GM21717 (cell line): ENCODE data around the gene PICALM.

Experiments used
- ATAC-seq: cut with Tn5 transposase; IDR thresholded peaks from one replicate; pipeline ENCODE4 v1.9.1; 2021; ENCODE audit warnings: mild to moderate bottlenecking, moderate library complexity; ENCODE audit not compliant: unreplicated experiment

The PICALM gene

DNA sequence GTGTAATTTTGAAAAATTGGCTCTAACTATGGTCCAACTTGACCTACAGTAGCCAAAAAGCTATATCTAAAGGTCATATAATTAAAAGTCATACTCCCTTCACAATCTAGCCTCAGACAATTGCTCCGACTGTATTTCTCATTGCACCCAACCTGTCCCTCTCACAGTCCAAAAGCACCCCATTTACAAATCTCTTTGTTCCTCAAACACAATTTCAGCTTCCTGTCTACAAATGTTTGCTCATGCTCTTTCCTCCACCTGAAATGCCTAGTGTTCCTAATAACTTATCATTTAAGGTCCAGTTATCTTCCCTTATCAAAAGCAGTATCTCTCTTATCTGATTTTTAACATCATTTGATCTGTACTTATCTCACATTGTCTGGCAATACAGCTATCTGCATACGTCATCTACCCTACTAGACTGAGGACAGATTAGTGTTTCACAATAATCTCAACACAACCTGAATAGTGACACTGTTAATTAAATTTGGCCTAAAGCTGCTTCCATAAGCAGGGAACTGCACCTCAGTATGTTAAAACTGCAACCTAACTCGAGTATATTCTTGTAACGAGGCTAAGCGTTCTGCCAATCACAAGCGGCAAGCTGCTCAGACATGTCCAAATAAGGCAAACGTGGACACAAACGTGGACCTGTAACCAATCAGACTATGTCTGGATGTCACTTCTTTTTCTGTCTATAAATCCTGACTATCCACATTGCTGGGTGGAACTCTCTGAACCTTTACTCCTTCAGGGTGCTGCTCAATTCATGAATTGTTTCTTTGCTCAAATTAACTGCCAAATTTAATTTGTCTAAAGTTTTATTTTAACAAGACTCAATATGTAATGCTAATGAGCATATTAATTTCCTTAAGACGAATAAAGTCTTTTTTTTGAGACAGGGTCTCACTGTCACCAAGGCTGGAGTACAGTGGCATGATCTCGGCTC, 15.9 kb downstream of the PICALM start:
- no peak for ATAC-seq

DNA sequence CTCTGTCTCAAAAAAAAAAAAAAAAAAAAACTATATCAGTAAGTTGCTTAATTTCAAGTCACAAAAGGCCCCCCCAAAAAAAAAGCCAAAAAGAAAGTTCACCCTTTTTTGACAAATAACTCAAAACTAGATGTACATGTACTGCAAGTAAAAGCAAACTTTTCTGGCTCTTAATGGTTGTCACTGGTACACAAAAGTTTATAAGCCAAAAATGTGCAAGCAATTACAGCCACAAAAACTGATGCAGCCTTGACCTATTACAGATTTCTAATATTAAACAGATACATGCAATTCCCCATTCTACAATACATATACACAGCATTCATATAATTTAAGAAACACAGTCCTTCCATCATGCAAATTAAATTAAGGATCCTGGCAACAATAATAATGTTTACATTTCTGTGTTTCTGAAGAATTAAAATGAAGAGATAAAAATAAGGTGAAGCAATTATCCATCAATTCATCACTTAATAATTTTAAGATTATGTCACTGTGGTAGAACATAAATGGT, 18.6 kb downstream of the PICALM start:
- no peak for ATAC-seq

DNA sequence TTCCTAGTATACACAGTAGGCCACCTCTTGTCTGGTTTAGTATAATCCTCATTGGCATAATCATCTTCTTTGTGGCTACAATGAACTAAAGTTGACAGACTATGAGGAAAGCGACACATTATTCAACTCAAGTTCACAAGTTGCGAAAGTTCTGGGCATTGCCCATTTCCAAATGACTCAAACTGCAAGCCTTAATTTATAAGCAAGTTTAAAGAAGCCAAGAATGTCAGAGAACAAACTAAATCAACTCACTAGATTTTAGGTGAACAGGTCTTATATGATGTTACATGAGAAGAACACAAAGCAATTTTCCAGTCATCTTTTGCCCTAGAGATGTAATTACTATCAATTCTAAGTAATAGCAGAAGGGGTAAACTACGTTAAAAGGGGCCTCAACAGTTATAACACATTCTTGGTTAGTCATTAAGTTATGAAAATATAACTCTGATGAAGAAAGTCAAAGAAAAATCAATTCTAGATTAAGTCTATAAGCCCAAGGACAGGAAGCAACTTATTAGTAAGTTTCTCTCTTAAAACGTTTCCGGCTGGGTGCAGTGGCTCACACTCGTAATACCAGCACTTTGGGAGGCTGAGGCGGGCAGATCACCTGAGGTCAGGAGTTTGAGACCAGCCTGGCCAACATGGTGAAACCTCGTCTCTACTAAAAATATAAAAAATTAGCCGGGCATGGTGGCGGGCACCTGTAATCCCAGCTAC, 21.5 kb downstream of the PICALM start:
- ATAC-seq: no peak

DNA sequence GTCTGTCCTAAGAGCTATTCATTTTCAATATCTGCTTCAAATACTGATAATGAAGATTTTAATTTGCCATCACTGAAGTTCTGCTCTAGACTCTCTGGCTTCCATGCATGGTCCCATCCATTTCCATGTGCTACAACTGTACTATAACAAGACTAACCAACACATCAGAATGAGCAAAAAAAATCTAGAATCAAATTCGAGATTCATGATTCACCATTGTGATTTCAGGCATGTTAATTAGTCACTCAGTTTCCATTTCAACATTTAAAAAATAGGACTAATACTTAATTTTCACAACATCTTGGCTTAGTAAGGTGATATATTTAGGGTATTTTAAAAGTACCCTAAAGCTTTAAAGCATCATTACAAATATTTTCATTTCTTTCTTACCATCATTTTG, 22.8 kb downstream of the PICALM start:
- no peak for ATAC-seq

DNA sequence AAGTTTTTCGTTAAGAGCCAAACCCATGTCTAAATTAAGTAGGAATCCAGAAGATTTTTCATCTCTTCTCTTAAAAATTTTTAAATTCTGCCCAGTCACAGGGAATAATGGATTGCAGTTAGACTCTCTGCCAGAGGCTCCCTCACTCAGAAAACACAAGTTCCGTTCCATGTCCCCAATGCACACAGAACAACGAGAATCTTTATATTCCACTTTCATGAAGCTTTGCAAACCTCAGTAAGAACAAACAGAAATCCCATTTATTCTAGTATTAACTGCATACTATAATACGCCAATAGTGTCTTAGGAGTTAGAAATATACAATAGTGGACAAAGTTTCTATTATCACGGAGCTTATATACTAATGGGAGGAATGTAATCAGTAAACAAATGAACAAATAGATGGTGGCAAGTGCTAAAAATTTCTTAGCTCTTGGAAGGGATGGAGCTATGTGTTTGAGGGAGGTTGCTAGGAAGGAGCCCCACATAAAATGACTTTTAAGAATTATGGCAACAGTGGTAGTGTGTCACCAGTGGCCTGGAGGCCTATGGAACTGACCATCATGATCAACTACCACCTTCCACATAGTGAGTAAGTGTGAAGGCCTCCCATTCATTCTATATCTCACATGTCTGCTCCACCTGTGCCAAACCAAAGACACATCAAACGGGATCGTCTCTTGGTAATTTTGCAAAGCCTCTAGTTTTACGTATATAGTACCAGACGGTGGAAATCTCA, 24.9 kb downstream of the PICALM start:
- no peak for ATAC-seq

DNA sequence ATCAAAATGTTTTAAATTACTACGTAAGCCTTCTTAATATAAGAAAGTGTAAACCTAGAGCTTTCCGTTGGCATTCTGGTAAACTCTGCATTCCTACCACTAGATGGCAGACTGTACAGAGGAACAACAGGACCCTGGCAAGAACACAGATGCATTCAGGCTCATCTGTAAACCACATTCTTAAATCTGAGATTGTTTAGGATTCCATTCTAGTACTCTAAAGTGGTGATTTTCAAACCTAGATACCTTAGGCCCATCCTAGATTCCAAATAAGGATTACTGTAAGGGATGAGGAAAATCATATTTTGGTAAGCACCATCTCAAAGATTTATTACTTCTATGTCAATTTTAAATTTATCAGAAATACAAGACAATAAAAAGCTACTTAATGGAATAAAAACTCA, 26.9 kb downstream of the PICALM start:
- peak; percentile 69 for ATAC-seq

DNA sequence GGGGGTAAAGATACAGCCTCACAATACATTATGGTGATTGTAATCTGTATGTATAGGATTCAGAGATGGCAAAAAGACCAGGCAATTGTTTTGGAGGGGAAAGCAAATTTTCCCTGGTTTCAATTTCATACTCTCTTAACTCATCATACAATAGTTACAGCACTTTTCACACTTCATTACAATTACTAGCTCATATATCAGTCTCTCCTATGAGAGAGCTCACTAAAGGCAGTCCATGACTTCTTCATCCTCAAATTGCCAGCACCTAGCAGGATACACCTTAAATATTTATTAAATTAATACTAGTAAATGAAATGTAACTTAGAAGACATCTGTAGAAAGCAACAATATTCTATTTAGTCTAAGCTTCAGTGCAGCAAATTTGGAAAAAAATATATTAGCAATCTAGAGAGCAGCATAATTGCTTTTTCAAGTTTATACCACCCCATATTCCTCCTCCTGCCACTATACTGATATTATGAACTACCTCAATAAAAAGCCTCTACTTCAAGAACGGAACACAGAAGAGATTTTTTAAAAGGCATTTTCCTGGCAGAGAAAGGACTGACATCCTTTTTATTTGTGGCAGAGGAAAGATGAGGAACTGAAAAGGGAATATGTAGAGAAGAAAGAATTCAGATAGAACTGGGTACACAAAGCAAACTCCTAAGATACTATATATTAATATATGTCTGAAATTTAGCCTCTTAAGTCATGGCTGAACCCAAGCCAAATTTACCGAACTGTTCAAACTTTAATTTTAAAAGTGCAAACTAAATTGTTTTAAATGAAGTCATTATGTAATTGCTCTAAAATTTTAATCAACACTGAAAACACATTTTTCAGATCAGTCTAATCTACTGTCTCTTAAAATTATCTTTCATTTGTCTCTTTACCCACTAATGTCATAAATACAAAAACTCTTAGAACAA, 27.7 kb downstream of the PICALM start:
- ATAC-seq: no peak

DNA sequence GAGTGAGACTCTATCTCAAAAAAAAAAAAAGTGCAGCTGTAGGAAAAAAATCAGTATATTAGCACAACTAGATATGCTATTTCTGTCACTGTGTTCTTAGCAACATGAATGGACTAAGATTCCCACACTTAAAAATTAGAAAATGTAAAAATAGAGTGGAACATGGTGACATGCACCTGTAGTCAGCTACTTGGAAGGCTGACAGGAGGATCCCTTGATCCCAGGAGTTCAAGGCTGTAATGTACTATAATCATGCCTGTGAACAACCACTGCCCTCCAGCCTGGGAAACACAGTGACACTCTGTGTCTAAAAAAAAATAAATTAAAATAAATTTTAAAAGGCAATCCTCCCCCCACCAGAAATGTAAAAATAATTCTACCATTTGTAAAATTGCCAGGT, 29.8 kb downstream of the PICALM start:
- no peak for ATAC-seq

DNA sequence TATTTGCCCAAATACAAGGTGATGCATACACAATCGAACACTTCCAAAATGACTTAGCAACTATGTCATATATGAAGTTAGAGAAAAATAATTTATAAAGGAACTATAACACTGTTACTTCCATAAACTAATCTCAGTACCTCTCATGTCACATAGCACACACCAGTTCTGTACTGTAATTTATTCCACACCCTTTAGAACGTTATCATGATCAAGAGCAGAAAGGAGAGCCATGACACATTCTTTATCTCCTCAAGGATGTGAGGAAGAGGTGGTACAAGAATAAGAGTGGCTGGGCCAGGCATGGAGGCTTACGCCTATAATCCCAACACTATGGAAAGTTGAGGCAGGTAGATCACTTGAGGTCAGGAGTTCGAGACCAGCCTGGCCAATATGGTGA, 31.1 kb downstream of the PICALM start:
- no peak for ATAC-seq

DNA sequence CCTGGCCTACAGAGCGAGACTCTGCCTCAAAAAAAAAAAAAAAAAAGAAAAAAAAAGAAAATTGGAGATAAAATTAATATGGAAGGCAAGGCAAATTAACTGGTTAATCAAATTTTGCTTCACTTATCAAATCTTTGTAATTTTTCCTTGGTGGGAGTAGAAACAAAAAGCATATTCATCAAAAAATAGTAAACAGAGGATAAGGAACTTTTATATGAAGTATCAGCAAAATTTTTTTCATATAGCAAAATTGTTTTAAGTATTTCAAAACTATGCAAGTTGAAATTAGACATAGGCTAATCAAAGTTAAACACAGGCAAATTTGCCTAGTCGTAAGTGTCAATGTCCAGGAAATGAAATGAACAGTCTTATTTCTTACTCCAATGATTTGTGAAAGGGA, 33.0 kb downstream of the PICALM start:
- no peak for ATAC-seq

DNA sequence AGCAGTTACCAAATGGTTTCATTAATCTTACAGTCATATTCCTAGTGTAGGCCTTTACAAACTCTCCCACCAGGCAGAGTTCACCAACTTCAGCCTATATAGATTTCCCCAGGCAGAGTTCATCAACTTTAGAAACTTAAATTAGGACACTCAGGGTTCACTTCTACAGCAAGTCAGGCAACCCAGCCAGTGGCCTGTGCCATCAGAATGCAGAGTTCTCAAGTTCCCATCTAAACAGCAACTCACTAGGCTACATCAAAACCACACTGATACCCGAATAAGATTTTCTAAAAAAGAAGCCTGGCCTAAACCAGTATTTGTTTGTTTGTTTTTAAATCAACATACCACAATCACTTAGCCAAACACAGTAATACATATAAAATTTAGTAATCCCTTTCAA, 33.7 kb downstream of the PICALM start:
- ATAC-seq: no peak

DNA sequence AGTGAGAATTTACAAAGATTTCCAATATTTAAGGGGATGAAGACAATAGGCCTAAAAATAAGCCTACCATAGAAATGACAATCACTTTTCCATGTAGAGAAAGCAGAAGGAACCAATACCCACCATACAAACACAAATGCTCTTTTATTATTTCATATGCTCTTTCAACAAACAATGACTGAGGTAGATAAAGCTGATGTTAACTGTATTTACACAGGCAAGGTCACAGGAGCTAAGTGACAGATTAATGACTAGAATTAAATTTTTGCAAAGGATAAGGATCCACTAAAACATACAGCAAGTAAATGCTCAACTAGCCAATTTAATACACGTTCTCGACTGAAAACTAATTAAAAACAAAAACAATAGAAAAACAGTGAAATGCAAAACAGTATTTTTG, 34.2 kb downstream of the PICALM start:
- ATAC-seq: no peak

DNA sequence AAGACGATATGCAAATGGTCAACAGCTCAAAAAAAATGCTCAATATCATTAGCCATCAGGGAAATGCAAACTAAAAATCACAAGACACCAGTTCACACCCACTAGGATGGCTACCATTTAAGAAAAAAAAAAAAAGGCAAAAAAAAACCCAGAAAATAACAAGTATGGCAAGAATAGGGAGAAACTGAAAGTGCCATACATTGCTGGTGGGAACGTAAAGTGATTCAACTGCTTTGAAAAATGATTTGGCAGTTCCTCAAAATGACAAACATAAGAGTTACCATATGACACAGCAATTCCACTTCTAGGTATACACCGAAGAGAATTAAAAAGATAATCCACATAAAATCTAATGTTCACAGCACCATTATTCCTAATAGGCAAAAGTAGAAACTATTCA, 47.5 kb downstream of the PICALM start:
- peak; percentile 60 for ATAC-seq

DNA sequence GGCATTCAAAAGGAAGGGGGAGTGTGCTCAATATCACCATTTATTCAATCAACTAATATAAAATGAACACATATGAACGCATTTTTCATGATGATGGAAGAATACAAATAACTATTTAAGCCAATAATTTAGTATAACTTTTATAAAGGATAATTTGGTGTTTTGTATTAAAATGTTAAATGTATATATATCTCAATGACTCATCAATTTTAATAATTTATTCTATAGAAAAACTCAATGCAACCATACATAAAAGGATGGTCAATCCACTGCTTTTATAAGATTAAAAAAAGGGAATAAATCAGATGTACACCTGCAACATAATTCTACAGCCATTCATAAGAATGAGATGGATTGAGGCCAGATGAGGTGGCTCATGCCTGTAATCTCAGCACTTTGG, 50.6 kb downstream of the PICALM start:
- no peak for ATAC-seq

DNA sequence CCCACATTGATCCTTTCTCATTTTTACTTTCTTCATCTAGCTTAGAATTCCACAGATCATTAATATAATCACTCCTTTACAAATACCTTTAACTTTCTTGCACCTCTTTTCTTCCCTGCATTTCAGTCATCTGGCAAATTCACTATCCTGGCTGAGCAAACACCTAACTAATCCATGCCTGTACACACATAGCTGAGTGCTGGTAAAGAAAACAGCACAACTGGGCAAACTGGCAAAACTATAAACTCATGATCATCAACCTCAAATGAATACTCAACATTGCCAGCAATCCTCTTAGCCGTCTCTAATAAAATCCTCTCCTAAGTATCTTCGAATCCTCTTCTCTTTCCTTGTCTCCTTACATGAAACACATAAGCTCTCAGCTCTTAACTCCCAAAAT, 52.4 kb downstream of the PICALM start:
- ATAC-seq: no peak

DNA sequence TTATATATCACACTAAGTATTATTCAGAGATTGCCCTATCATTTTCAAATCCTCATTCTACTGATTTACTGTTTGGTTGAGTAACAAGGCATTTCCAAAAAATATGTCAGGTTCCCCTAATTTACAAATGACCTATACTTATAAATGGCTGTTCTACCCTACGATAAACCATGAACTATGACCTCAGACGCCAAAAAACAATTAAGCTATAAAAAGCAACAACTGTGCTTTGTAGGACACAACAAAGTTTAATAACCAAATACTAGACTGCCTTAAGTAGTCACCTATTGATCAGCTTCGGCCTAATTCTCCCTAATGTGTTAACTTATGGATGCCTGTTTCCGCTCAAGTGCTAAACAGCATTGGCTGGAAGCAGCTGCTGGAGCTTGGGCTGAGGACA, 53.2 kb downstream of the PICALM start:
- no peak for ATAC-seq

DNA sequence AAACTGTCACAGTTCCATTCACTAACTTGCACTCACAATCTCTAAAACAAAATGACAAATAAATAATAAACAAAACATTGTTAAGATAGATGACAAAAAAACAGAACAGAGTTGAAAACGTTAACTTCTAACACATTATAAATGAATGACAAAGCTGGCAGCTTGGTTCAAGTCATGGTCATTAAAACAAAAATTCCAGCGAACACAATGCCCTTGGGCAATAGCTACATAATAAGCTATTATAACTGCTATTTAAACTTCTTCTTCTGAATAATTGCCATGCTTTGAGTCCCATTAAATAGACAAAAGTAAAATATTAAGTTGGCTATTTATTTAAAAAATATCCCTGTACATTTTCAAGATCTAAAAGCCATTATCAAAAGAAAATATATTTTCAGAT, 54.7 kb downstream of the PICALM start:
- no peak for ATAC-seq

DNA sequence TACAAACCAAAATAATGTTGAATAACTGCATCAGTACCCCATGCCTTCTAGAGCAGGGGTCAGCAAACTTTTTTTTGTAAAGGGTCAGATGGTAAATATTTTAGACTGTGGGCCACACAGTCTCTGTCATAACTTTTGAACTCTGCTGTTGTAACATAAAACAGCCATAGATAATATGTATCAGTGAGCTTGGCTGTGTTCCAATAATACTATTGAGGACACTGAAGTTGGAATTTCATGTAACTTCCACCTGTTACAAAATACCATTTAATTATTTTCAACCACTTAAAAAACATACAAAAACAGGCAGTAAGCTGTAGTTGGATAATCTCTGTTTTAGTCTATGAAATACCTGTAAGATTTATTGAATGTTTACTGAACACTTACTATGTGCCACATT, 55.2 kb downstream of the PICALM start:
- ATAC-seq: no peak

DNA sequence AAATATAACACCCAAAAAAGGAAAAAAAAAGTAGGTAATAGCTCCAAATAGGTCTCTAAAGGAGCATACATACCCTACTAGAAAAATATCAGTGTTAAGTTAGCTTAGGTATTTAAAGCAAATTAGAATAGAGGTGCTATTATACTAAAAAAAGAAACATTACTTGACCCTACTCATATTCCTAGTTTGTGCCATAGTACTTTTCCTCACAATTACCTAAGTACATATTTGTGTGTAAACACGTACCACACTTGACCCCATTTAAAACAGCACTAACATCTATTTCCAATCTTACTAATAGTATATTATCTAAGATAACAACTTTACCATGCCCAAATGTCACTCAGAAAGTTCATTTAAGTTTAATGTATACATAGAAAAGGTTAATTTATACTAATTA, 57.7 kb downstream of the PICALM start:
- no peak for ATAC-seq

DNA sequence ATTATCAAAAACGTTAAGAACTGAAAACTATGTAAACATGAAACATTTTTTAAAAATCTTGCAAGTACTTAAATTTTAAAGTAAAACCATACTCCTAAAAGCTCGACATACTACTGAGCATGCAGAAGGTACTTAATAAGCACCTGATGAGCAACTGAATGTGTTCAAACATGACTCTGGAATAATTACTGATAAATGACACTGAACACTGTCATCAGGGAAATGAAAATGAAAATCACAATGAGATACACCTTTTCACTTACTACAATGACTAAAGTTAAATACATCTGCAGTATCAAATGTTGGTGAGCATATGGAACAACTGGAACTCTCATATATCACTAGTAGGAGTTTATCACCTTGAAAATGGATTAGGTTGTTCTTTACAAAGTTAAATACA, 65.2 kb downstream of the PICALM start:
- no peak for ATAC-seq
